Measurements from ENCODE around the gene PPIL6. TPM values are rescaled to one million over a fixed set of nuclear protein-coding genes. Genes with fewer than 3 reads are reported as not detected.

Gene PPIL6
- total RNA-seq, 4 donors from 2014 or later = 2.2 to 9.2 (median 5.5) TPM

GRCh38 chr6:109449064-109449794 is 8.8 kb upstream of the PPIL6 start:
- intact Hi-C loops (cut with DNase I) = no loop called here
- 84% methylated on average over 18 of the region's 19 CpGs for WGBS
- TF ChIP-seq POLR2AphosphoS5 (IDR thresholded peaks at IDR 0.05) = no peak
- Histone ChIP-seq H3K27ac (replicated peaks in 1 of 4) (no peak overlapping the region), H3K27me3 (no peaks in the 10 kb centered on the region), H3K36me3 (peaks cover 3 to 47% (median 38%) of the 10 kb centered on the region in 4 donors), H3K9me3 (no peaks in the 10 kb centered on the region), H3K4me3 (no peak overlapping the region), H3K4me1 (peaks cover 2 to 9% (median 8%) of the 10 kb centered on the region in 4 donors)
- no peak for DNase-seq (ENCODE audit: extremely low spot score)

GRCh38 chr6:109448615-109449014 is 8.2 kb upstream of the PPIL6 start:
- WGBS = 78% methylated on average over 1 of the region's 7 CpGs
- no peak for TF ChIP-seq EP300 (IDR thresholded peaks at IDR 0.05)
- TF ChIP-seq, protein P1, sequence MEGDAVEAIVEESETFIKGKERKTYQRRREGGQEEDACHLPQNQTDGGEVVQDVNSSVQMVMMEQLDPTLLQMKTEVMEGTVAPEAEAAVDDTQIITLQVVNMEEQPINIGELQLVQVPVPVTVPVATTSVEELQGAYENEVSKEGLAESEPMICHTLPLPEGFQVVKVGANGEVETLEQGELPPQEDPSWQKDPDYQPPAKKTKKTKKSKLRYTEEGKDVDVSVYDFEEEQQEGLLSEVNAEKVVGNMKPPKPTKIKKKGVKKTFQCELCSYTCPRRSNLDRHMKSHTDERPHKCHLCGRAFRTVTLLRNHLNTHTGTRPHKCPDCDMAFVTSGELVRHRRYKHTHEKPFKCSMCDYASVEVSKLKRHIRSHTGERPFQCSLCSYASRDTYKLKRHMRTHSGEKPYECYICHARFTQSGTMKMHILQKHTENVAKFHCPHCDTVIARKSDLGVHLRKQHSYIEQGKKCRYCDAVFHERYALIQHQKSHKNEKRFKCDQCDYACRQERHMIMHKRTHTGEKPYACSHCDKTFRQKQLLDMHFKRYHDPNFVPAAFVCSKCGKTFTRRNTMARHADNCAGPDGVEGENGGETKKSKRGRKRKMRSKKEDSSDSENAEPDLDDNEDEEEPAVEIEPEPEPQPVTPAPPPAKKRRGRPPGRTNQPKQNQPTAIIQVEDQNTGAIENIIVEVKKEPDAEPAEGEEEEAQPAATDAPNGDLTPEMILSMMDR (IDR thresholded peaks at IDR 0.05) = no peak
- no peak for TF ChIP-seq POLR2AphosphoS5 (IDR thresholded peaks at IDR 0.05)
- no peak for TF ChIP-seq POLR2A (IDR thresholded peaks at IDR 0.05; ENCODE audit: low read depth)
- Histone ChIP-seq H3K9me3 (no peaks in the 10 kb centered on the region), H3K36me3 (peaks cover 3 to 53% (median 44%) of the 10 kb centered on the region in 4 donors), H3K27ac (replicated peaks in 1 of 4) (no peak overlapping the region), H3K27me3 (no peaks in the 10 kb centered on the region), H3K4me3 (no peak overlapping the region), H3K4me1 (peaks cover 0 to 3% (median 2%) of the 10 kb centered on the region in 4 donors)
- intact Hi-C loops (cut with DNase I) = no loop called here
- DNase-seq (ENCODE audit: extremely low spot score) = no peak

DNA sequence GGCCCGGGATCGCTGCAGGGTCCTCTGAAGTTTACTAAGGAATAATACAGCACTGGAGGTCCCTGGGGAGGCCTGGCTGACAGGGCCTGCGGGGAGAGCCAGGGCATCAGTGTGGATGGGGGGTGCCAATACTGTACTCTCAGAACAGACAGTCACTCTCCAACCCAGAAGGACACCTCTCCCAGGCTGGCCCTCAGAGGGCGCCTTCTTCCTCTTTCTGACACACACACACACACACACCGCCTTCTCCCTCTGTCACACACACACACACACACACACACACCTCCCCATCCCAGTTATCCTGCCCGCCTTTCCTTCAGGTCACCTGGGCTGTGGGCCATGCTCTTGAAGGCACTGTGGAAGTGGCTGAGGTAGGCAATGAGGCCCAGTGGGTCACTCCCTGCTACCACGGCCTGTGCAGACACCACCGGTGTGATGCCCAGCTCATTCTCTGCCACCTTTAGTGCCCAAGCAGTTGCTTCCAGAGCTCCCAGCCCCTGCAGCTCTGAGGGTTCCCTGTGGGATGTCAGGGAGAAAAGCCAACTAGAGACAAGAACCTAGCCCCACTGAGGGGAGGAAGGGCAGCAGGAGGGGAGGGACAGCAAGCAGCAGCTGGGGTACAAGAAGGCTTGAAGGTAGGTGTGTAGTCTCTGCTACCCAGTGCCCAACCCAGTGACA is 7.6 kb upstream of the PPIL6 start:
- H3K4me3 ChIP-seq = no peak overlapping the region
- H3K27me3 ChIP-seq = no peaks in the 10 kb centered on the region
- peaks cover 0 to under 1% (median 0%) of the 10 kb centered on the region in 4 donors for H3K4me1 ChIP-seq
- WGBS = 81% methylated on average over 6 of the region's 8 CpGs
- intact Hi-C loops (cut with DNase I) = no loop called here
- H3K9me3 ChIP-seq = no peaks in the 10 kb centered on the region
- peaks cover 3 to 59% (median 48%) of the 10 kb centered on the region in 4 donors for H3K36me3 ChIP-seq
- DNase-seq (ENCODE audit: extremely low spot score) = no peak
- TF ChIP-seq POLR2A (IDR thresholded peaks at IDR 0.05; ENCODE audit: low read depth) = no peak
- TF ChIP-seq, protein P1 (IDR thresholded peaks at IDR 0.05) = no peak
- TF ChIP-seq EP300 (IDR thresholded peaks at IDR 0.05) = no peak
- no peak for TF ChIP-seq POLR2AphosphoS5 (IDR thresholded peaks at IDR 0.05)
- no peak overlapping the region for H3K27ac ChIP-seq (replicated peaks in 1 of 4)

GRCh38 chr6:109447087-109447486 is 6.7 kb upstream of the PPIL6 start:
- no peak for TF ChIP-seq POLR2AphosphoS5 (IDR thresholded peaks at IDR 0.05)
- no peak for TF ChIP-seq EP300 (IDR thresholded peaks at IDR 0.05)
- TF ChIP-seq POLR2A (IDR thresholded peaks at IDR 0.05; ENCODE audit: low read depth) = no peak
- TF ChIP-seq, protein P1 (IDR thresholded peaks at IDR 0.05) = no peak
- Histone ChIP-seq H3K36me3 (peaks cover 3 to 55% (median 47%) of the 10 kb centered on the region in 4 donors), H3K9me3 (no peaks in the 10 kb centered on the region), H3K4me1 (peaks cover 1 to 10% (median 5%) of the 10 kb centered on the region in 4 donors), H3K27me3 (no peaks in the 10 kb centered on the region), H3K4me3 (no peak overlapping the region), H3K27ac (replicated peaks in 1 of 4) (no peak overlapping the region)
- 92% methylated on average over 6 of the region's 10 CpGs for WGBS
- no peak for DNase-seq (ENCODE audit: extremely low spot score)
- intact Hi-C loops (cut with DNase I) = no loop called here

DNA sequence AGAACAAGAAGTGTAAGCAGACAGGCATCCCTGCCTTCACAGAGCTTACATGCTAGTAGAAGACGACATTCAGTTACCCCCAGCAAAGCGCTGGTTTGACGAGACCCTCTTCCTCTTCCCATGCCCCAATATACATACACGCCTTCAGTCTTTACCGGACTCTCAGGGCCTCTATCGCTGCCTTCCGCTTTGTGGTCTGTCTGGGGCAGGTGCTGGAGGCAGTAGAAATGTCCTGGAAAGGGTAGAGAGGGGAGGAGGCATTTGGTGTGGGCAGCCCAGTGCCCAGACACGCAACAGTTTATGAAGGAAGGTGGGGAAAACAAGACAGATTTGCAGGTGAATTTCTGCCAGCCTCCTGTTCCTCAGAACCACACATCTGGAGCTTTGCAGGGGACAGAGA is 6.1 kb upstream of the PPIL6 start:
- TF ChIP-seq, protein P1 (IDR thresholded peaks at IDR 0.05) = no peak
- TF ChIP-seq POLR2A (IDR thresholded peaks at IDR 0.05; ENCODE audit: low read depth) (no peak), POLR2AphosphoS5 (IDR thresholded peaks at IDR 0.05) (no peak), EP300 (IDR thresholded peaks at IDR 0.05) (no peak)
- Histone ChIP-seq H3K4me3 (no peak overlapping the region), H3K9me3 (no peaks in the 10 kb centered on the region), H3K27me3 (no peaks in the 10 kb centered on the region), H3K4me1 (peaks cover 7 to 16% (median 10%) of the 10 kb centered on the region in 4 donors), H3K27ac (replicated peaks in 1 of 4) (no peak overlapping the region), H3K36me3 (peaks cover 3 to 50% (median 43%) of the 10 kb centered on the region in 4 donors)
- no peak for DNase-seq (ENCODE audit: extremely low spot score)
- WGBS = 86% methylated on average over 8 of the region's 8 CpGs
- intact Hi-C loops (cut with DNase I) = no loop called here

All from esophagus muscularis mucosa (tissue), 4 donors.